Measurements from ENCODE around the gene HMX3. TPM values are rescaled to one million over a fixed set of nuclear protein-coding genes. Genes with fewer than 3 reads are reported as not detected.

HMX3 gene
- total RNA-seq, 1 experiment from 2014 or later, result not detected

- no peaks in the 10 kb centered on the region for H3K9me3 ChIP-seq
- no peak for TF ChIP-seq CTCF (IDR thresholded peaks at IDR 0.05; ENCODE audit: insufficient read depth in 1 of 2, low read depth in 1 of 2, low read length in 1 of 2, severe bottlenecking in 1 of 2, unreplicated experiment in 1 of 2)
- no peak overlapping the region for H3K4me3 ChIP-seq (ENCODE audit: low read depth, low read length)
- H3K36me3 ChIP-seq (ENCODE audit: control insufficient read depth, insufficient read depth, low read length), result no peaks in the 10 kb centered on the region
- H3K27ac Mint-ChIP-seq (ENCODE audit: unreplicated experiment), result no peak overlapping the region
- H3K4me1 Mint-ChIP-seq (ENCODE audit: low read depth, unreplicated experiment), result peaks cover 7% of the 10 kb centered on the region
- H3K27me3 Mint-ChIP-seq (ENCODE audit: insufficient read depth, unreplicated experiment), result peaks cover 19% of the 10 kb centered on the region
- H3K4me3 Mint-ChIP-seq (ENCODE audit: unreplicated experiment), result peak overlapping the region; percentile 56
- H3K9me3 Mint-ChIP-seq (ENCODE audit: unreplicated experiment), result no peaks in the 10 kb centered on the region
- BruUV-seq (replicated peaks), result no TSS peak
- H3K4me1 ChIP-seq, result peaks cover 28% of the 10 kb centered on the region
- POLR2A ChIA-PET, result no interaction called here
- H3K36me3 Mint-ChIP-seq (ENCODE audit: insufficient read depth, unreplicated experiment), result no peaks in the 10 kb centered on the region
- intact Hi-C loops (cut with micrococcal nuclease; ENCODE audit: unreplicated experiment), result no loop called here
- no peak for DNase-seq
- peaks cover 9% of the 10 kb centered on the region for H3K27me3 ChIP-seq (replicated peaks; ENCODE audit: control insufficient read depth, insufficient read depth, low read length)
- CTCF ChIA-PET, result no interaction called here
Observed at GRCh38 chr10:123136221-123136805, 543 bp downstream of the HMX3 start.

- Mint-ChIP-seq H3K9me3 (ENCODE audit: unreplicated experiment) (no peaks in the 10 kb centered on the region), H3K27ac (ENCODE audit: unreplicated experiment) (no peak overlapping the region), H3K27me3 (ENCODE audit: insufficient read depth, unreplicated experiment) (peaks cover 20% of the 10 kb centered on the region), H3K4me1 (ENCODE audit: low read depth, unreplicated experiment) (peaks cover 7% of the 10 kb centered on the region), H3K36me3 (ENCODE audit: insufficient read depth, unreplicated experiment) (no peaks in the 10 kb centered on the region), H3K4me3 (ENCODE audit: unreplicated experiment) (no peak overlapping the region)
- BruUV-seq (replicated peaks), result no TSS peak
- Histone ChIP-seq H3K27me3 (replicated peaks; ENCODE audit: control insufficient read depth, insufficient read depth, low read length) (peaks cover 10% of the 10 kb centered on the region), H3K9me3 (no peaks in the 10 kb centered on the region), H3K4me3 (ENCODE audit: low read depth, low read length) (no peak overlapping the region), H3K36me3 (ENCODE audit: control insufficient read depth, insufficient read depth, low read length) (no peaks in the 10 kb centered on the region), H3K4me1 (peaks cover 28% of the 10 kb centered on the region)
- ChIA-PET CTCF (no interaction called here), POLR2A (no interaction called here)
- TF ChIP-seq CTCF (IDR thresholded peaks at IDR 0.05; ENCODE audit: insufficient read depth in 1 of 2, low read depth in 1 of 2, low read length in 1 of 2, severe bottlenecking in 1 of 2, unreplicated experiment in 1 of 2), result no peak
- DNase-seq, result no peak
- intact Hi-C loops (cut with micrococcal nuclease; ENCODE audit: unreplicated experiment), result no loop called here
Observed at GRCh38 chr10:123136806-123137642, 1.3 kb downstream of the HMX3 start.

- no TSS peak for BruUV-seq (replicated peaks)
- H3K4me3 ChIP-seq (ENCODE audit: low read depth, low read length), result peak overlapping the region; percentile 24
- DNase-seq, result no peak
- no peaks in the 10 kb centered on the region for H3K36me3 ChIP-seq (ENCODE audit: control insufficient read depth, insufficient read depth, low read length)
- Mint-ChIP-seq H3K9me3 (ENCODE audit: unreplicated experiment) (no peaks in the 10 kb centered on the region), H3K36me3 (ENCODE audit: insufficient read depth, unreplicated experiment) (no peaks in the 10 kb centered on the region), H3K4me3 (ENCODE audit: unreplicated experiment) (peak overlapping the region; percentile 82), H3K4me1 (ENCODE audit: low read depth, unreplicated experiment) (peaks cover 7% of the 10 kb centered on the region), H3K27me3 (ENCODE audit: insufficient read depth, unreplicated experiment) (peaks cover 13% of the 10 kb centered on the region), H3K27ac (ENCODE audit: unreplicated experiment) (no peak overlapping the region)
- CTCF ChIA-PET, result interaction anchor here (0.8 to 1.5 kb wide), 6 partner anchors 9 to 241 kb away, joined by 3 to 9 read pairs (median 6); partner anchors contain the start of gene BUB3
- H3K4me1 ChIP-seq, result peaks cover 19% of the 10 kb centered on the region
- no peaks in the 10 kb centered on the region for H3K9me3 ChIP-seq
- TF ChIP-seq CTCF (IDR thresholded peaks at IDR 0.05; ENCODE audit: insufficient read depth in 1 of 2, low read depth in 1 of 2, low read length in 1 of 2, severe bottlenecking in 1 of 2, unreplicated experiment in 1 of 2), result no peak
- peaks cover 8% of the 10 kb centered on the region for H3K27me3 ChIP-seq (replicated peaks; ENCODE audit: control insufficient read depth, insufficient read depth, low read length)
- POLR2A ChIA-PET, result interaction anchor here (0.8 kb wide), 1 partner anchor 15 kb away, joined by 3 read pairs; the partner anchor contains the start of gene BUB3
- intact Hi-C loops (cut with micrococcal nuclease; ENCODE audit: unreplicated experiment), result loop anchor here (1.0 to 2.0 kb wide), 2 partner anchors 15 to 96 kb away; partner anchors contain the start of gene BUB3
Observed at GRCh38 chr10:123139165-123139520, 3.4 kb downstream of the HMX3 start.
